Upper lobe of left lung (tissue), 6 donors: ENCODE data around the gene ZNF681. TPM values are rescaled to one million over a fixed set of nuclear protein-coding genes. Genes with fewer than 3 reads are reported as not detected.

ENCODE experiments used
- ATAC-seq, 2 donors: fragments of 200-7000 bp; cut with Tn5 transposase; one replicate each; pipeline ENCODE4 v1.9.1; 2022; ENCODE audit warnings: mild to moderate bottlenecking in 2 of 2, moderate library complexity in 2 of 2; ENCODE audit not compliant: low FRiP score in 2 of 2
- DNase-seq, 2 donors: peaks; one replicate each; pipeline ENCODE4 v3.0.0-alpha.2; 2019 to 2020
- H3K27ac ChIP-seq, 4 donors: fragments of 200-600 bp; sonication (generic); one replicate each; pipeline ENCODE4 v1.5.1; 2016 to 2019
- H3K27me3 ChIP-seq, 4 donors: fragments of 200-600 bp; sonication (generic); one replicate each; pipeline ENCODE4 v1.5.1; 2017 to 2019
- H3K36me3 ChIP-seq, 4 donors: fragments of 200-600 bp; sonication (generic); one replicate each; pipeline ENCODE4 v1.5.1; 2016 to 2019
- H3K4me1 ChIP-seq, 4 donors: fragments of 200-600 bp; sonication (generic); one replicate each; pipeline ENCODE4 v1.5.1; 2018 to 2019
- H3K4me3 ChIP-seq, 4 donors: fragments of 200-600 bp; sonication (generic); one replicate each; pipeline ENCODE4 v1.5.1; 2017 to 2019; ENCODE audit warnings: mild to moderate bottlenecking in 2 of 4, moderate library complexity in 1 of 4
- H3K9me3 ChIP-seq, 4 donors: fragments of 200-600 bp; sonication (generic); one replicate each; pipeline ENCODE4 v1.5.1; 2018 to 2019
- EP300 ChIP-seq, 4 donors: sonication (generic); formaldehyde crosslinking; IDR thresholded peaks; one replicate each; pipeline ENCODE4 v1.5.1; 2017; ENCODE audit warnings: antibody characterized with exemption in 4 of 4, control low read depth in 2 of 4
- POLR2A ChIP-seq, 4 donors: fragments of 450-650 bp; IDR thresholded peaks; one replicate each; pipeline ENCODE4 v1.5.1; 2016 to 2017; ENCODE audit warnings: antibody characterized with exemption in 4 of 4, mild to moderate bottlenecking in 2 of 4
- POLR2AphosphoS5 ChIP-seq, 2 donors: sonication (generic); formaldehyde crosslinking; IDR thresholded peaks; one replicate each; pipeline ENCODE4 v1.5.1; 2017; ENCODE audit warnings: antibody characterized with exemption in 2 of 2
- WGBS, 2 donors: methylation state at CpG; one replicate each; pipeline ENCODE4 v1.1.5; 2017 to 2018; 5-methylcytosine and 5-hydroxymethylcytosine counted together
- total RNA-seq, 6 donors: library from RNA; depleted of rRNA in 4 of 6; stranded (reverse); fragments of >200 nt in 4 of 6; gene quantifications; one replicate each; pipeline versions ENCODE4 v1.1.0 to v1.2.1, GENCODE V29; 2016 to 2021
- TF ChIP-seq, protein P1 (sequence below), 6 experiments: fragments of 450-650 bp in 4 of 6; fragments of 200-600 bp in 2 of 6; sonication (generic) in 2 of 6; IDR thresholded peaks; one replicate each; pipeline ENCODE4 v1.5.1; 2016 to 2019; ENCODE audit warnings: antibody characterized with exemption in 6 of 6
- donor health status: DM: no; HTN: no; CAD: no; lungs with moderate emphysema.
- donor health status: DM: no; HTN: yes; CAD: no; lungs with severe emphysema.

ZNF681 gene
- total RNA-seq, 6 donors from 2014 or later: 0.67 to 3.9 (median 1.4) TPM

- no peaks in the 10 kb centered on the region for H3K4me1 ChIP-seq
- no peak overlapping the region for H3K4me3 ChIP-seq
- 81 to 92% methylated on average over 12 to 17 of the region's 17 CpGs for WGBS, 2 donors
- peaks cover 0 to 17% (median 7%) of the 10 kb centered on the region in 4 donors for H3K9me3 ChIP-seq
- H3K27ac ChIP-seq: no peak overlapping the region
- H3K36me3 ChIP-seq: no peaks in the 10 kb centered on the region
- no peaks in the 10 kb centered on the region for H3K27me3 ChIP-seq
- TF ChIP-seq POLR2AphosphoS5 (IDR thresholded peaks at IDR 0.05) (no peak), EP300 (IDR thresholded peaks at IDR 0.05) (no peak)
- TF ChIP-seq, protein P1, sequence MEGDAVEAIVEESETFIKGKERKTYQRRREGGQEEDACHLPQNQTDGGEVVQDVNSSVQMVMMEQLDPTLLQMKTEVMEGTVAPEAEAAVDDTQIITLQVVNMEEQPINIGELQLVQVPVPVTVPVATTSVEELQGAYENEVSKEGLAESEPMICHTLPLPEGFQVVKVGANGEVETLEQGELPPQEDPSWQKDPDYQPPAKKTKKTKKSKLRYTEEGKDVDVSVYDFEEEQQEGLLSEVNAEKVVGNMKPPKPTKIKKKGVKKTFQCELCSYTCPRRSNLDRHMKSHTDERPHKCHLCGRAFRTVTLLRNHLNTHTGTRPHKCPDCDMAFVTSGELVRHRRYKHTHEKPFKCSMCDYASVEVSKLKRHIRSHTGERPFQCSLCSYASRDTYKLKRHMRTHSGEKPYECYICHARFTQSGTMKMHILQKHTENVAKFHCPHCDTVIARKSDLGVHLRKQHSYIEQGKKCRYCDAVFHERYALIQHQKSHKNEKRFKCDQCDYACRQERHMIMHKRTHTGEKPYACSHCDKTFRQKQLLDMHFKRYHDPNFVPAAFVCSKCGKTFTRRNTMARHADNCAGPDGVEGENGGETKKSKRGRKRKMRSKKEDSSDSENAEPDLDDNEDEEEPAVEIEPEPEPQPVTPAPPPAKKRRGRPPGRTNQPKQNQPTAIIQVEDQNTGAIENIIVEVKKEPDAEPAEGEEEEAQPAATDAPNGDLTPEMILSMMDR (IDR thresholded peaks at IDR 0.05): no peak
- DNase-seq: peak in 1 of 2 donors; percentile 50
- no peak for ATAC-seq
These were observed 32.2 kb upstream of the ZNF681 start for GRCh38 chr19:23790641-23791488.

- TF ChIP-seq EP300 (IDR thresholded peaks at IDR 0.05): no peak
- no peak for TF ChIP-seq POLR2AphosphoS5 (IDR thresholded peaks at IDR 0.05)
- TF ChIP-seq POLR2A (IDR thresholded peaks at IDR 0.05): no peak
- TF ChIP-seq, protein P1 (IDR thresholded peaks at IDR 0.05): no peak
These were observed 30.6 kb upstream of the ZNF681 start for GRCh38 chr19:23789246-23789645.

DNA sequence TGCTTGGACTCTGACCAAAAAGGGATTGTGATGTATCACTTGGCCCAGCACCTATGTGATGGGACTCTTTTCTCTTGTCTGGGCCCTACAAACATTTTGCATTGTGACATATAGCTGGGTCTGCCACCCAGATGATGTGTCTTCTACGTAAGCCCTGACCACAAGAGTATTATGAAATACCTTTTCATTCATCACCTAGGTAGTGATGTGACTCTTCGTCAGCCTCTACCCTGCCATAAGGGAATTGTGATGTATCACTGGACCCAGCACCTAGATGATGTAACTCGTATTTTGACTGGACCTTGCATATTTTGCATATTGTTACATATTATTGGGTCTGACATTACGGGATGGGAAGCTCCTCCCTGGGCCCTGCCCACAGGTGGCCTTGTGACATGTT lies 29.7 kb upstream of the ZNF681 start:
- H3K4me3 ChIP-seq: no peak overlapping the region
- H3K27me3 ChIP-seq: no peaks in the 10 kb centered on the region
- ATAC-seq: no peak
- DNase-seq: no peak
- H3K36me3 ChIP-seq: peaks cover 0 to 8% (median 3%) of the 10 kb centered on the region in 4 donors
- WGBS, 2 donors: 89 to 100% methylated on average over 4 of the region's 4 CpGs
- TF ChIP-seq POLR2A (IDR thresholded peaks at IDR 0.05) (no peak), EP300 (IDR thresholded peaks at IDR 0.05) (no peak), POLR2AphosphoS5 (IDR thresholded peaks at IDR 0.05) (no peak)
- TF ChIP-seq, protein P1 (IDR thresholded peaks at IDR 0.05): no peak
- H3K27ac ChIP-seq: no peak overlapping the region
- H3K4me1 ChIP-seq: no peaks in the 10 kb centered on the region
- peaks cover 0 to 10% (median 0%) of the 10 kb centered on the region in 4 donors for H3K9me3 ChIP-seq

More at GRCh38 chr19:23789246-23789645, 30.6 kb upstream of the ZNF681 start:
- no peak overlapping the region for H3K27ac ChIP-seq
- peaks cover 0 to 10% (median 0%) of the 10 kb centered on the region in 4 donors for H3K9me3 ChIP-seq
- ATAC-seq (no peak), DNase-seq (no peak)
- no peaks in the 10 kb centered on the region for H3K4me1 ChIP-seq
- H3K36me3 ChIP-seq: peaks cover 0 to 5% (median 2%) of the 10 kb centered on the region in 4 donors
- no peak overlapping the region for H3K4me3 ChIP-seq
- H3K27me3 ChIP-seq: no peaks in the 10 kb centered on the region

DNA sequence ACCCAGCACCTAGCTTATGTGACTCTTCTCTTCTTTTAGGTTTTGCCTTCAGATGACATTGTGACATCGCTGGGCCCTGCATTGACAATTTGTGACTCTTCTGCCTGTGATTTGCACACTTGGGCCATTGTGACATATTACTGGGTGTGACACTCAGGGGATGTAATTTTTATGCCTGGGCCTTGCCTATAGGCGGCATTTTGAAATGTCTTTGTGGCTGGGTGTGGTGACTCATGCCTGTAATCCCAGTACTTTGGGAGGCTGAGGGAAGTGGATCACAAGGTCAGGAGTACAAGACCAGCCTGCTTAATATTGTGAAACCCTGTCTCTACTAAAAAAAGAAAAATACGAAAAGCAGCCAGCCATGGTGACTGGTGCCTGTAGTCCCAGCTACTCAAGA lies 28.4 kb upstream of the ZNF681 start:
- ATAC-seq: no peak
- Histone ChIP-seq H3K27me3 (no peaks in the 10 kb centered on the region), H3K36me3 (peaks cover 0 to 12% (median 4%) of the 10 kb centered on the region in 4 donors), H3K27ac (no peak overlapping the region), H3K4me3 (no peak overlapping the region), H3K9me3 (peaks cover 0 to 10% (median 0%) of the 10 kb centered on the region in 4 donors), H3K4me1 (no peaks in the 10 kb centered on the region)
- DNase-seq: peak in 1 of 2 donors; percentile 24
- 79 to 93% methylated on average over 3 of the region's 3 CpGs for WGBS, 2 donors
- TF ChIP-seq, protein P1 (IDR thresholded peaks at IDR 0.05): no peak
- no peak for TF ChIP-seq POLR2A (IDR thresholded peaks at IDR 0.05)
- no peak for TF ChIP-seq POLR2AphosphoS5 (IDR thresholded peaks at IDR 0.05)
- no peak for TF ChIP-seq EP300 (IDR thresholded peaks at IDR 0.05)
